Liver (tissue), 9 donors: Measurements from ENCODE around the gene MBD3L3. TPM values are rescaled to one million over a fixed set of nuclear protein-coding genes. Genes with fewer than 3 reads are reported as not detected.

Source experiments
- DNase-seq: peaks from one replicate; pipeline ENCODE4 v3.0.0-alpha.2; 2017; ENCODE audit warnings: low spot score
- H3K27ac ChIP-seq, 2 donors: one replicate each; pipeline ENCODE4 v1.7.0; 2013; ENCODE audit warnings: inconsistent platforms in 2 of 2, low read length in 2 of 2, control low read depth in 1 of 2, low read depth in 1 of 2, mild to moderate bottlenecking in 1 of 2
- H3K27me3 ChIP-seq, 4 donors: one replicate each; pipeline versions ENCODE4 v1.6.1 to v1.7.0; 2013; ENCODE audit warnings: low read length in 3 of 4, inconsistent platforms in 1 of 4, mild to moderate bottlenecking in 1 of 4, moderate library complexity in 1 of 4; ENCODE audit not compliant: control insufficient read depth in 4 of 4, insufficient read depth in 4 of 4
- H3K36me3 ChIP-seq, 4 donors: one replicate each; pipeline versions ENCODE4 v1.6.1 to v1.7.0; 2013; ENCODE audit warnings: low read length in 3 of 4, mild to moderate bottlenecking in 3 of 4, low read depth in 1 of 4, moderate library complexity in 1 of 4; ENCODE audit not compliant: control insufficient read depth in 4 of 4, insufficient read depth in 3 of 4
- H3K4me1 ChIP-seq, 4 donors: one replicate each; pipeline versions ENCODE4 v1.6.1 to v1.7.0; 2013; ENCODE audit warnings: low read length in 3 of 4, mild to moderate bottlenecking in 3 of 4, moderate library complexity in 1 of 4; ENCODE audit not compliant: control insufficient read depth in 4 of 4, insufficient read depth in 4 of 4
- H3K4me3 ChIP-seq, 3 donors: one replicate each; pipeline versions ENCODE4 v1.6.1 to v1.7.0; 2013; ENCODE audit warnings: low read length in 3 of 3, control low read depth in 1 of 3, low read depth in 1 of 3, mild to moderate bottlenecking in 1 of 3
- H3K9ac ChIP-seq, 2 donors: one replicate each; pipeline ENCODE4 v1.7.0; 2013; ENCODE audit warnings: low read length in 2 of 2, mild to moderate bottlenecking in 2 of 2, moderate library complexity in 2 of 2, control low read depth in 1 of 2, low read depth in 1 of 2
- H3K9me3 ChIP-seq, 4 donors: one replicate each; pipeline versions ENCODE4 v1.6.1 to v1.7.0; 2013; ENCODE audit warnings: low read length in 3 of 4; ENCODE audit not compliant: control insufficient read depth in 4 of 4
- CTCF ChIP-seq: fragments of 150-350 bp; IDR thresholded peaks from 2 replicates; pipeline ENCODE4 v1.5.1; 2017; ENCODE audit warnings: improper control_type of control experiment, low read depth, low read length; ENCODE audit not compliant: missing input control
- RXRA ChIP-seq, 2 donors: IDR thresholded peaks; 2 replicates each; pipeline ENCODE4 v1.6.1; 2017 to 2018; ENCODE audit warnings: antibody characterized with exemption in 2 of 2, mild to moderate bottlenecking in 1 of 2
- ZBTB33 ChIP-seq: IDR thresholded peaks from 2 replicates; pipeline ENCODE4 v1.6.1; 2016; ENCODE audit warnings: antibody characterized with exemption
- WGBS: extraction: QIAGEN DNeasy Blood & Tissue Kit; methylation state at CpG from one replicate; pipeline ENCODE4 v1.1.7; 2013; 5-methylcytosine and 5-hydroxymethylcytosine counted together
- polyA plus RNA-seq, 2 donors: library from polyadenylated mRNA; stranded (reverse) in 1 of 2; unstranded in 1 of 2; fragments of 200-250 nt in 1 of 2; fragments of >200 nt in 1 of 2; fragmentation: Nextera tagmentation in 1 of 2; extraction: Ambion mirVana in 1 of 2; gene quantifications; one replicate each; pipeline versions ENCODE4 v1.2.1 to v1.2.3, GENCODE V29; 2013 to 2015
- total RNA-seq, 2 donors: library from RNA; depleted of rRNA; stranded (reverse); fragments of >200 nt; gene quantifications; one replicate each; pipeline ENCODE4 v1.2.3, GENCODE V29; 2014
- donor health status: healthy.
- donor health status: healthy.
- donor health status: healthy.
- donor health status: healthy.
- donor health status: healthy.

MBD3L3 gene
- total and polyA plus RNA-seq, 4 donors, result not detected

GRCh38 chr19:7007859-7008258, 50.6 kb downstream of the MBD3L3 start:
- 49% methylated on average over 4 of the region's 4 CpGs for WGBS
- H3K4me1 ChIP-seq, result peaks cover 0 to 2% (median 0%) of the 10 kb centered on the region in 4 donors
- no peak overlapping the region for H3K9ac ChIP-seq
- no peak overlapping the region for H3K4me3 ChIP-seq
- no peak for DNase-seq
- H3K9me3 ChIP-seq, result no peaks in the 10 kb centered on the region
- no peak overlapping the region for H3K27ac ChIP-seq
- no peak for TF ChIP-seq ZBTB33
- no peak for TF ChIP-seq CTCF
- TF ChIP-seq RXRA (IDR thresholded peaks at IDR 0.05), result no peak
- no peaks in the 10 kb centered on the region for H3K36me3 ChIP-seq
- no peaks in the 10 kb centered on the region for H3K27me3 ChIP-seq

Other genes with a start within 250 kb of the MBD3L3 start
- gene ADGRE1, start 171.1 kb downstream of the MBD3L3 start, total RNA-seq, result 10 to 100 TPM in 1 of 2 donors, 1 to 10 TPM in 1; 2.0 to 16.2 TPM
- 1 to 10 TPM in 1 of 2 donors, under 1 TPM in 1; 0.39 to 1.5 TPM for gene ADGRE1, start 171.1 kb downstream of the MBD3L3 start, polyA plus RNA-seq
- gene MBD3L2B, start 37.2 kb downstream of the MBD3L3 start, total RNA-seq, result not detected
- gene MBD3L2B, start 37.2 kb downstream of the MBD3L3 start, polyA plus RNA-seq, result not detected
- gene MBD3L5, start 28.1 kb downstream of the MBD3L3 start, total RNA-seq, result not detected
- gene MBD3L5, start 28.1 kb downstream of the MBD3L3 start, polyA plus RNA-seq, result not detected
- gene MBD3L4, start 18.5 kb downstream of the MBD3L3 start, total RNA-seq, result not detected
- not detected for gene MBD3L4, start 18.5 kb downstream of the MBD3L3 start, polyA plus RNA-seq
- not detected for gene MBD3L2, start 9.4 kb downstream of the MBD3L3 start, total RNA-seq
- gene MBD3L2, start 9.4 kb downstream of the MBD3L3 start, polyA plus RNA-seq, result not detected
- 1 to 10 TPM; 5.4 to 6.0 TPM for gene ZNF557, start 11.0 kb upstream of the MBD3L3 start, total RNA-seq
- gene ZNF557, start 11.0 kb upstream of the MBD3L3 start, polyA plus RNA-seq, result 1 to 10 TPM; 1.4 to 2.2 TPM
- gene INSR, start 235.7 kb upstream of the MBD3L3 start, total RNA-seq, result 10 to 100 TPM; 68.5 to 97.5 TPM
- 10 to 100 TPM; 16.5 to 33.0 TPM for gene INSR, start 235.7 kb upstream of the MBD3L3 start, polyA plus RNA-seq